Vein endothelial cell (primary cell): ENCODE measurements around the gene OGN. TPM values are rescaled to one million over a fixed set of nuclear protein-coding genes. Genes with fewer than 3 reads are reported as not detected.

Experiments used
- total RNA-seq: library from RNA; depleted of rRNA; stranded (reverse); fragments of >200 nt; gene quantifications from 2 replicates; pipeline ENCODE4 v1.2.3, GENCODE V29; 2012

OGN gene, protein sequence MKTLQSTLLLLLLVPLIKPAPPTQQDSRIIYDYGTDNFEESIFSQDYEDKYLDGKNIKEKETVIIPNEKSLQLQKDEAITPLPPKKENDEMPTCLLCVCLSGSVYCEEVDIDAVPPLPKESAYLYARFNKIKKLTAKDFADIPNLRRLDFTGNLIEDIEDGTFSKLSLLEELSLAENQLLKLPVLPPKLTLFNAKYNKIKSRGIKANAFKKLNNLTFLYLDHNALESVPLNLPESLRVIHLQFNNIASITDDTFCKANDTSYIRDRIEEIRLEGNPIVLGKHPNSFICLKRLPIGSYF
- total RNA-seq = not detected in 2 replicates

DNA sequence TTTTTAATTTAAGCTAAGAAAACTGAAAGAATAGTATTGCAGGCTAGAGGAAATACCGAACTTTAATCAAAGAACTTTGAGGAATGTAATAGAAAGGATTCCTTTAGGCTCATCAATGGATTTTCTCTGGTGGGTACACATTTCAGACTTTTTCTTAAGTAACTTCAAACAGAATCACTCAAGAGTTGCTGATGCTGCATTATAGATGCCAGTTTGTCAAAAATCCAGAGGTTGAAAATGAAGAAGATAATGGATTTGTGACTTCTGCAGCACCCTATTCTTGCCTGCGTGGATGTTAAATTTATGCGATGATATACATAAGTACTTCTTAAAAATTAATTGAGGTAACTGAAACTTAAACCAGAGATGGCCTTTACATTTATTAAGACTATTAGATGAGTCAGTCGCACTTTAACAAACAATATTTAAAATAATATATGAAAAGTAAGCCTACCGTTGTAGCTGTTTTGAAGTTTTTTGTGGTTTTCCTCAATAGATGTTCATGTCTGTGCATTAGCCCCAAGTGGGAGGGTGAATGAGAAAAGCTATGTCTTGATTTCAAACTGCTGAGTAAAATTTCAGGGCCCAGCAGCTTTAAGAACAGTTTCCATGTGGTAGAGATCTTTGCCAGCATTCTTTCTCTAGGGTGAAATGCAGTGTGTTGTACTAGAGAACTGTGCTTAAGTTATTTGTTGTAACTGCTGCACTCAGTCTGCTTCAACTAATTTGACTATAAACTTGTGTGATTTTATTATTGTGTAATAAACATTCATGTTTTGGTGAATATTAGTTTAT lies at the start of gene OGN:
OGN (minus strand) TSS at position 537 of the 795 bp plus-strand sequence. CDS start 1,171 bp downstream, outside the sequence.

DNA sequence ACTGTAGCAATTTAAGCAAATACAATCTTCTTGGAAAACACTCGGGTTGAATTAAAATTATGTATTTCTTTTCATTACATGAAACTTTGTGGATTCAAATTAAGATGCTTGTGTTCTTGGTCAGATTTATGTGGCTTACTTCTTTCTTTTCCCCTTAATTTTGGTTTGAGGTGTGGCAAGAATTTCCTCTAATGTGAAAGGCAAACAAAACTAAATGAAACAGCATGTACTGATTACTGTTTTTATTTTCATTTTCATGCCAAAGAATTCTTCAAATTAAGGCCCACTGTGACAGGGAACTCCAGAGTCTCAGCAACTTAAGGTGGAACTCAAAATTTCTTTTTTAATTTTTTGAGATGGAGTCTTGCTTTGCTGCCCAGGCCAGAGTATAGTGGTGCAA lies 20.0 kb upstream of the OGN start, which contains the start of gene OMD:
OMD (minus strand) TSS at position 132 of the 400 bp plus-strand sequence. CDS start 6,913 bp downstream, outside the sequence.

Other genes with a start within 250 kb of the OGN start
- 173 and 190 TPM in 2 replicates for gene IARS1, start 110.9 kb downstream of the OGN start, total RNA-seq
- 22.5 and 23.8 TPM in 2 replicates for gene NOL8, start 79.2 kb downstream of the OGN start, total RNA-seq
- 2.3 and 5.4 TPM in 2 replicates for gene CENPP, start 78.6 kb downstream of the OGN start, total RNA-seq
- gene OMD, start 19.9 kb upstream of the OGN start, total RNA-seq = under 0.01 TPM in 1 of 2 replicates, not detected in the other
- gene ASPN, start 77.9 kb upstream of the OGN start, total RNA-seq = not detected in 2 replicates
- under 0.01 TPM in 1 of 2 replicates, not detected in the other for gene ECM2, start 131.4 kb upstream of the OGN start, total RNA-seq